HG03342 (cell line): ENCODE data around the gene ULBP3.
"Not testable (repeated sequence)": the region's sequence is repeated elsewhere in the genome, so short reads cannot be mapped to it uniquely, and the experiment has no call there.

Source experiments
- ATAC-seq: cut with Tn5 transposase; IDR thresholded peaks from one replicate; pipeline ENCODE4 v1.9.1; 2021; ENCODE audit warnings: mild to moderate bottlenecking, moderate library complexity; ENCODE audit not compliant: unreplicated experiment

The ULBP3 gene

GRCh38 chr6:150017186-150017521, 51.8 kb downstream of the ULBP3 start:
- not testable (repeated sequence) for ATAC-seq

GRCh38 chr6:150016324-150017185, 52.4 kb downstream of the ULBP3 start:
- peak; percentile 63 for ATAC-seq

- not testable (repeated sequence) for ATAC-seq
Measured at GRCh38 chr6:150015281-150016001, 53.5 kb downstream of the ULBP3 start.

GRCh38 chr6:150014623-150015280, 54.2 kb downstream of the ULBP3 start:
- ATAC-seq: not testable (repeated sequence)

DNA sequence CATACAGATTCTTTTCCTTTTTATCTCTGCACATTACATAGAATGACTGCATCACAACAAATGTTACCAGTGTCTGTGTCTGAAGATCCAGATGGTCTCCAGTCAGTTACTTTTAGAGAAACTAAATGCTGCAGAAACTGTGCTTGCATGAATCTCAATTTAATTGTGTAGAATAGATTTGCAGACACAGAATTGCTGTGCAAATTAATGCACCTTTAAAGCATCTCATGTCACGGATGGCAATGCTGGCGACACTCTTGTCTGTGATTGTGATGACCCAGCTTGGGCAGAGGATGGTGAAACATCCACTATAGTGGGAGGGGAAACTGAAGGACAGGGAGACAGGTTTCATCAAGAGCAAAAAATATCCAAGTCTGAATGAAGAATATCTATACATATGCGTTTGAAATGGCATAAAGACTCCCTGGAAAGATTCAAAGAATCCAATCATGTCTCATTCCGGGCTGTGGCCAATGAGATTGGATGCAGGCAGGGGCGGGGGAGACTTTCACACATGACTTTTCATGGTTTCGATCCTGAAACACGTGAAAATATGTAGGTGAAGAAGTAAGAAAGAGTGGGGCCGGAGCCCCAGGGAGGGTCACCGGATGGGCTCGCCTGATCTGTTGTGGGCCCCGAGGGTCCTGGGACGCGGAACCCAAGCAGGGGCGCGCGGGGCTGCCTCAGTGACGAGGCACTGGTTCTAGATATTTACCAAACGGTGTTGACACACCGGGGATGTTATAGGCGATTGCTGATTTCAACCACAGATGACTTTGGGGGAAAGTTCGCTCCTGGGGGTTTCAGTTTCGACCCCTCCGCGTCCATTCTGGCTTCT, 54.9 kb downstream of the ULBP3 start:
- ATAC-seq: not testable (repeated sequence)

DNA sequence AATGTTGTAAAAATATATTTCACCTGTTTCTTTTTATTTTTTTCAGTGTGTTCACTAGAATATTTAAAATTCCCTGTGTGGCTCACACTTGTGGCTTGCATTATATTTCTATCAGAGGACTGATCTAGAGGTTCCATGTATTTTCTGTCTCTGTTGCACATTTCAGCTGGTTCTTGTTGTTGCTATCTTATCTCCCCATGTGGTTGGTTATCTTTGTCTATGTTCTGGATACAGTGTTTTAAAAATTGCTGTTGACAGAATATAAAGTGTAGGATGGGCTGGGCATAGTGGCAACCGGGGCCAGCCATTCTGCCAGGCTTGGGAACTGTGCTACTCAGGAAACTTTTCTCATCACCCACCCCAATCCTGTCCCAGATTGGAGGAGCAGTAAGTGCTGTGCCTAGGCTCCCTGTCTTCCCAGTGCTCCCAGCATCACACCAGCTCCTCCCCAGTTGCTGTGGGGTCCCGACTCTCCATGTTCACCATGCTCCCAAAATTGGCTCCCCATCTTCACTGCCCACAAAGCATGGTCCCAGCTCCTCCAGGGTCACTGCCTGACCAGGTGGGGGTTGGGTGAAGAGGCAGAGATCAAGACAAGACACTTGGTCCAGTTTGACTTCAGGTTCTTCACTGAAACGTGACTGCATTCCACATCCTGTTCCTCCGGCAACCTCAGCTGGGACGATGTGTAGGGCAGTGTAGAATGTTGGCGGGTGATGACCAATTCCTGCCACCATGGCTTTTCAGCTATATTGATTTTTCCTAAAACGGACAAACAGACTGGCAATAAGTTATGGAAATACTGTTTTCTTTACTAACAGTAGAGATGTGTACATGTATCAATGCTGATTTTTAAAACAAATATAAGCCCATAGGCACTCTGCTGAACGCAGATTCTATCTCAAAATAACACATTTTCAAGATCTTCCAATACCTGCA, 55.8 kb downstream of the ULBP3 start:
- ATAC-seq: not testable (repeated sequence)
